A549 (cell line): Measurements from ENCODE around the gene CLCN7. TPM values are rescaled to one million over a fixed set of nuclear protein-coding genes. Genes with fewer than 3 reads are reported as not detected.

ENCODE experiments used
- ATAC-seq, 2 experiments: fragments of 200-7000 bp in 1 of 2; fragments of >200 bp in 1 of 2; cut with Nextera tagmentation in 1 of 2; cut with Tn5 transposase in 1 of 2; 3 replicates each; pipeline versions ENCODE4 v1.8.0 to v1.9.1; 2018 to 2020; ENCODE audit warnings: mild to moderate bottlenecking in 1 of 2, moderate library complexity in 1 of 2
- CTCF ChIA-PET: fragments of 300-600 bp; sonication (Branson Sonifier 250); formaldehyde crosslinking; extraction: SDS; loops from one replicate; lab custom pipeline; 2021; ENCODE audit warnings: antibody characterized with exemption, inconsistent platforms; lab: Yijun Ruan, JAX
- POLR2A ChIA-PET: fragments of 350-600 bp; formaldehyde crosslinking; extraction: SDS; loops from one replicate; lab custom pipeline; 2021; ENCODE audit warnings: antibody characterized with exemption, inconsistent platforms; lab: Yijun Ruan, JAX
- DNase-seq, 2 experiments: peaks; one replicate each; pipeline versions ENCODE4 v3.0.0 to v3.0.0-alpha.2; 2011 to 2016; ENCODE audit warnings: low read depth in 1 of 2, low spot score in 1 of 2
- FAIRE-seq: peaks from 2 replicates; lab custom pipeline; 2011; peaks lifted over from hg19 to GRCh38; lab: Jason Lieb, UNC
- H3K27ac ChIP-seq, 2 experiments: fragments of >200 bp; sonication (Bioruptor Twin); formaldehyde crosslinking; 3 replicates each; pipeline ENCODE4 v1.5.1; 2016 to 2017
- H3K4me1 ChIP-seq: fragments of >200 bp; sonication (Bioruptor Twin); formaldehyde crosslinking; 3 replicates; pipeline ENCODE4 v1.6.1; 2016
- H3K4me2 ChIP-seq: fragments of >200 bp; sonication (Bioruptor Twin); formaldehyde crosslinking; 3 replicates; pipeline ENCODE4 v1.6.1; 2016
- H3K4me3 ChIP-seq: fragments of >200 bp; sonication (Bioruptor Twin); formaldehyde crosslinking; 3 replicates; pipeline ENCODE4 v1.5.1; 2016
- H3K9me3 ChIP-seq: fragments of >200 bp; sonication (Bioruptor Twin); formaldehyde crosslinking; 3 replicates; pipeline ENCODE4 v1.6.1; 2016
- CBX8 ChIP-seq: fragments of 200-600 bp; sonication (generic); IDR thresholded peaks from 2 replicates; pipeline ENCODE4 v1.6.1; 2016
- CHD2 ChIP-seq: fragments of 150-350 bp; IDR thresholded peaks from 2 replicates; pipeline ENCODE4 v1.6.1; 2014; ENCODE audit warnings: low read length; ENCODE audit not compliant: partially characterized antibody
- E2F6 ChIP-seq: IDR thresholded peaks from 2 replicates; pipeline ENCODE4 v1.6.1; 2012; ENCODE audit warnings: low read depth, borderline replicate concordance
- ELK1 ChIP-seq: fragments of 150-350 bp; IDR thresholded peaks from 2 replicates; pipeline ENCODE4 v1.6.1; 2014; ENCODE audit warnings: low read depth, mild to moderate bottlenecking, low read length
- FOSL2 ChIP-seq, 2 experiments: fragments of 450-650 bp in 1 of 2; fragments of >200 bp in 1 of 2; sonication (Bioruptor Twin) in 1 of 2; formaldehyde crosslinking; IDR thresholded peaks; 2 replicates each; pipeline versions ENCODE4 v1.5.0 to v1.6.1; 2016 to 2020; ENCODE audit warnings: mild to moderate bottlenecking in 1 of 2, moderate library complexity in 1 of 2
- FOXS1 ChIP-seq: fragments of 250-450 bp; sonication (Bioruptor Pico); IDR thresholded peaks from 2 replicates; pipeline ENCODE4 v1.5.0; 2020; ENCODE audit warnings: mild to moderate bottlenecking, moderate library complexity
- GATA3 ChIP-seq: IDR thresholded peaks from 2 replicates; pipeline ENCODE4 v1.6.1; 2012; ENCODE audit warnings: borderline replicate concordance
- HMGXB4 ChIP-seq: fragments of 250-450 bp; sonication (Bioruptor Pico); IDR thresholded peaks from 2 replicates; pipeline ENCODE4 v1.5.0; 2021; ENCODE audit warnings: mild to moderate bottlenecking, moderate library complexity, borderline replicate concordance
- HOXA7 ChIP-seq: fragments of 250-450 bp; sonication (Bioruptor Pico); IDR thresholded peaks from 2 replicates; pipeline ENCODE4 v1.5.0; 2020; ENCODE audit warnings: mild to moderate bottlenecking, moderate library complexity
- HOXB5 ChIP-seq: fragments of 250-450 bp; sonication (Bioruptor Pico); IDR thresholded peaks from 2 replicates; pipeline ENCODE4 v1.5.0; 2020; ENCODE audit warnings: mild to moderate bottlenecking, moderate library complexity
- KDM5A ChIP-seq: fragments of 200-600 bp; sonication (generic); IDR thresholded peaks from 2 replicates; pipeline ENCODE4 v1.6.1; 2016; ENCODE audit warnings: antibody characterized with exemption, mild to moderate bottlenecking
- MAX ChIP-seq: IDR thresholded peaks from 2 replicates; pipeline ENCODE4 v1.6.1; 2012
- NPAS2 ChIP-seq: fragments of 250-450 bp; sonication (Bioruptor Pico); IDR thresholded peaks from 2 replicates; pipeline ENCODE4 v1.8.0; 2022; ENCODE audit warnings: mild to moderate bottlenecking, moderate library complexity, borderline replicate concordance
- PHF8 ChIP-seq: fragments of 200-600 bp; sonication (generic); IDR thresholded peaks from 2 replicates; pipeline ENCODE4 v1.6.1; 2016; ENCODE audit warnings: low read depth, mild to moderate bottlenecking, antibody characterized with exemption, moderate library complexity, borderline replicate concordance
- RFX5 ChIP-seq: fragments of 450-650 bp; IDR thresholded peaks from 2 replicates; pipeline ENCODE4 v1.7.1; 2014; ENCODE audit warnings: antibody characterized with exemption, mild to moderate bottlenecking, moderate library complexity
- ZC3H11A ChIP-seq: fragments of 450-650 bp; IDR thresholded peaks from 2 replicates; pipeline ENCODE4 v1.6.1; 2014; ENCODE audit warnings: antibody characterized with exemption, mild to moderate bottlenecking
- ZFP36 ChIP-seq: fragments of 450-650 bp; IDR thresholded peaks from 2 replicates; pipeline ENCODE4 v1.6.1; 2014; ENCODE audit warnings: borderline replicate concordance; ENCODE audit not compliant: partially characterized antibody
- WGBS: methylation state at CpG from one replicate; pipeline ENCODE4 v1.1.6; 2017; ENCODE audit errors: missing lambda C conversion rate; 5-methylcytosine and 5-hydroxymethylcytosine counted together
- polyA plus RNA-seq, 4 experiments: library from polyadenylated mRNA; depleted of rRNA in 3 of 4; stranded (reverse); fragments of >200 nt; fragmentation: RNase III in 1 of 4; extraction: RNeasy Plus Mini Kit Qiagen cat#74134 plus additional on column Dnase treatment in 1 of 4; gene quantifications; 2 replicates in 3 of 4; 3 replicates in 1 of 4; pipeline ENCODE4 v1.2.3, GENCODE V29; 2011 to 2017

The CLCN7 gene
- polyA plus RNA-seq, 2 of the 4 experiments (the other 2 are of a cell fraction), result 17.2 to 69.7 TPM

- ChIA-PET POLR2A (no interaction called here), CTCF (interaction anchor here (0.5 to 1.5 kb wide), 4 partner anchors 10 to 341 kb away, joined by 3 to 5 read pairs (median 4); no protein-coding TSS in a partner anchor)
- Histone ChIP-seq H3K9me3 (no peaks in the 10 kb centered on the region), H3K27ac (no peak overlapping the region), H3K4me1 (no peaks in the 10 kb centered on the region), H3K4me3 (no peak overlapping the region), H3K4me2 (no peak overlapping the region)
- WGBS, result 88% methylated on average over 9 of the region's 9 CpGs
- ATAC-seq (no peak), FAIRE-seq (no peak), DNase-seq (no peak)
- TF ChIP-seq ELK1 (no peak), ZC3H11A (no peak), MAX (no peak)
Observed at GRCh38 chr16:1398351-1398750, 76.5 kb downstream of the CLCN7 start.

- TF ChIP-seq HMGXB4 (CRISPR knock-in tag) (no peak), HOXA7 (CRISPR knock-in tag) (no peak), RFX5 (no peak), GATA3 (no peak), CHD2 (no peak), CBX8 (no peak), FOSL2 (IDR thresholded peaks at IDR 0.05) (no peak), FOSL2 (CRISPR knock-in tag; IDR thresholded peaks at IDR 0.05) (no peak), MAX (no peak), ZFP36 (no peak), PHF8 (no peak), HOXB5 (CRISPR knock-in tag) (no peak), NPAS2 (CRISPR knock-in tag) (no peak), KDM5A (no peak), FOXS1 (no peak), E2F6 (no peak)
- TF ChIP-seq, all 56 proteins: peak for 0
- H3K27ac ChIP-seq, result no peak overlapping the region
- POLR2A ChIA-PET, result no interaction called here
- no peak overlapping the region for H3K4me2 ChIP-seq
- FAIRE-seq (no peak), ATAC-seq (no peak), DNase-seq (no peak)
- 92% methylated on average over 17 of the region's 21 CpGs for WGBS
- no peaks in the 10 kb centered on the region for H3K4me1 ChIP-seq
- no peaks in the 10 kb centered on the region for H3K9me3 ChIP-seq
- no peak overlapping the region for H3K4me3 ChIP-seq
- CTCF ChIA-PET, result interaction anchor here (0.9 to 1.5 kb wide), 3 partner anchors 10 to 34 kb away, joined by 3 to 5 read pairs (median 4); no protein-coding TSS in a partner anchor
Observed at GRCh38 chr16:1397779-1398178, 77.0 kb downstream of the CLCN7 start.

- CTCF ChIA-PET, result interaction anchor here (0.8 to 1.7 kb wide), 2 partner anchors 10 to 12 kb away, joined by 4 to 6 read pairs; no protein-coding TSS in a partner anchor
- no peak for FAIRE-seq
Observed at GRCh38 chr16:1395444-1396031, 79.3 kb downstream of the CLCN7 start.

More at GRCh38 chr16:1395444-1396031, 79.3 kb downstream of the CLCN7 start:
- H3K9me3 ChIP-seq, result no peaks in the 10 kb centered on the region
- POLR2A ChIA-PET, result no interaction called here
- TF ChIP-seq HOXB5 (CRISPR knock-in tag), result no peak
- H3K4me2 ChIP-seq, result no peak overlapping the region
- no peak overlapping the region for H3K4me3 ChIP-seq
- H3K27ac ChIP-seq, result no peak overlapping the region
- WGBS, result 89% methylated on average over 22 of the region's 22 CpGs
- no peak for DNase-seq
- no peaks in the 10 kb centered on the region for H3K4me1 ChIP-seq
- ATAC-seq, result no peak

Other genes with a start within 250 kb of the CLCN7 start
- not detected in 2 replicates for gene TPSG1, start 249.8 kb downstream of the CLCN7 start, polyA plus RNA-seq (2011; rRNA removed)
- 0.08 TPM in 1 of 3 replicates, not detected in the others for gene TPSG1, start 249.8 kb downstream of the CLCN7 start, polyA plus RNA-seq (2017; fragmentation: RNase III; extraction: RNeasy Plus Mini Kit Qiagen cat#74134 plus additional on column Dnase treatment)
- gene TPSB2, start 244.8 kb downstream of the CLCN7 start, polyA plus RNA-seq (2011; rRNA removed), result not detected in 2 replicates
- not detected in 3 replicates for gene TPSB2, start 244.8 kb downstream of the CLCN7 start, polyA plus RNA-seq (2017; fragmentation: RNase III; extraction: RNeasy Plus Mini Kit Qiagen cat#74134 plus additional on column Dnase treatment)
- gene TPSAB1, start 234.3 kb downstream of the CLCN7 start, polyA plus RNA-seq (2011; rRNA removed), result not detected in 2 replicates
- not detected in 3 replicates for gene TPSAB1, start 234.3 kb downstream of the CLCN7 start, polyA plus RNA-seq (2017; fragmentation: RNase III; extraction: RNeasy Plus Mini Kit Qiagen cat#74134 plus additional on column Dnase treatment)
- gene TPSD1, start 219.0 kb downstream of the CLCN7 start, polyA plus RNA-seq (2011; rRNA removed), result not detected in 2 replicates
- gene TPSD1, start 219.0 kb downstream of the CLCN7 start, polyA plus RNA-seq (2017; fragmentation: RNase III; extraction: RNeasy Plus Mini Kit Qiagen cat#74134 plus additional on column Dnase treatment), result not detected in 3 replicates
- gene UBE2I, start 165.4 kb downstream of the CLCN7 start, polyA plus RNA-seq (2011; rRNA removed), result 131 and 170 TPM in 2 replicates
- 207 to 210 TPM (median 208 TPM) in 3 replicates for gene UBE2I, start 165.4 kb downstream of the CLCN7 start, polyA plus RNA-seq (2017; fragmentation: RNase III; extraction: RNeasy Plus Mini Kit Qiagen cat#74134 plus additional on column Dnase treatment)
- 0.31 and 0.42 TPM in 2 replicates for gene BAIAP3, start 141.4 kb downstream of the CLCN7 start, polyA plus RNA-seq (2011; rRNA removed)
- 0.26 to 0.51 TPM (median 0.32 TPM) in 3 replicates for gene BAIAP3, start 141.4 kb downstream of the CLCN7 start, polyA plus RNA-seq (2017; fragmentation: RNase III; extraction: RNeasy Plus Mini Kit Qiagen cat#74134 plus additional on column Dnase treatment)
- gene TSR3, start 123.2 kb downstream of the CLCN7 start, polyA plus RNA-seq (2011; rRNA removed), result 27.2 and 32.6 TPM in 2 replicates
- gene TSR3, start 123.2 kb downstream of the CLCN7 start, polyA plus RNA-seq (2017; fragmentation: RNase III; extraction: RNeasy Plus Mini Kit Qiagen cat#74134 plus additional on column Dnase treatment), result 50.9 to 52.3 TPM (median 51.7 TPM) in 3 replicates
- 24.2 and 25.3 TPM in 2 replicates for gene GNPTG, start 123.1 kb downstream of the CLCN7 start, polyA plus RNA-seq (2011; rRNA removed)
- 21.9 to 24.2 TPM (median 23.4 TPM) in 3 replicates for gene GNPTG, start 123.1 kb downstream of the CLCN7 start, polyA plus RNA-seq (2017; fragmentation: RNase III; extraction: RNeasy Plus Mini Kit Qiagen cat#74134 plus additional on column Dnase treatment)
- gene UNKL, start 60.3 kb downstream of the CLCN7 start, polyA plus RNA-seq (2011; rRNA removed), result 17.2 and 20.7 TPM in 2 replicates
- 37.6 to 41.2 TPM (median 38.2 TPM) in 3 replicates for gene UNKL, start 60.3 kb downstream of the CLCN7 start, polyA plus RNA-seq (2017; fragmentation: RNase III; extraction: RNeasy Plus Mini Kit Qiagen cat#74134 plus additional on column Dnase treatment)
- 33.0 and 35.4 TPM in 2 replicates for gene UQCC4, start 54.3 kb downstream of the CLCN7 start, polyA plus RNA-seq (2011; rRNA removed)
- gene UQCC4, start 54.3 kb downstream of the CLCN7 start, polyA plus RNA-seq (2017; fragmentation: RNase III; extraction: RNeasy Plus Mini Kit Qiagen cat#74134 plus additional on column Dnase treatment), result 21.5 to 23.6 TPM (median 23.0 TPM) in 3 replicates
- gene PERCC1, start 44.0 kb downstream of the CLCN7 start, polyA plus RNA-seq (2011; rRNA removed), result not detected in 2 replicates
- gene PERCC1, start 44.0 kb downstream of the CLCN7 start, polyA plus RNA-seq (2017; fragmentation: RNase III; extraction: RNeasy Plus Mini Kit Qiagen cat#74134 plus additional on column Dnase treatment), result not detected in 3 replicates
- gene CCDC154, start 30.5 kb downstream of the CLCN7 start, polyA plus RNA-seq (2011; rRNA removed), result 0.16 and 0.34 TPM in 2 replicates
- 0.49 to 0.74 TPM (median 0.70 TPM) in 3 replicates for gene CCDC154, start 30.5 kb downstream of the CLCN7 start, polyA plus RNA-seq (2017; fragmentation: RNase III; extraction: RNeasy Plus Mini Kit Qiagen cat#74134 plus additional on column Dnase treatment)
- not detected in 2 replicates for gene PTX4, start 13.9 kb upstream of the CLCN7 start, polyA plus RNA-seq (2011; rRNA removed)
- gene PTX4, start 13.9 kb upstream of the CLCN7 start, polyA plus RNA-seq (2017; fragmentation: RNase III; extraction: RNeasy Plus Mini Kit Qiagen cat#74134 plus additional on column Dnase treatment), result 0.07 TPM in 2 of 3 replicates, not detected in the other
- 9.2 and 10.6 TPM in 2 replicates for gene TELO2, start 18.3 kb upstream of the CLCN7 start, polyA plus RNA-seq (2011; rRNA removed)
- gene TELO2, start 18.3 kb upstream of the CLCN7 start, polyA plus RNA-seq (2017; fragmentation: RNase III; extraction: RNeasy Plus Mini Kit Qiagen cat#74134 plus additional on column Dnase treatment), result 30.4 to 35.0 TPM (median 34.8 TPM) in 3 replicates
- gene TMEM204, start 58.6 kb upstream of the CLCN7 start, polyA plus RNA-seq (2011; rRNA removed), result not detected in 2 replicates
- not detected in 3 replicates for gene TMEM204, start 58.6 kb upstream of the CLCN7 start, polyA plus RNA-seq (2017; fragmentation: RNase III; extraction: RNeasy Plus Mini Kit Qiagen cat#74134 plus additional on column Dnase treatment)
- 6.8 and 6.9 TPM in 2 replicates for gene IFT140, start 137.0 kb upstream of the CLCN7 start, polyA plus RNA-seq (2011; rRNA removed)
- 11.1 to 14.4 TPM (median 13.7 TPM) in 3 replicates for gene IFT140, start 137.0 kb upstream of the CLCN7 start, polyA plus RNA-seq (2017; fragmentation: RNase III; extraction: RNeasy Plus Mini Kit Qiagen cat#74134 plus additional on column Dnase treatment)
- gene CRAMP1, start 137.3 kb upstream of the CLCN7 start, polyA plus RNA-seq (2011; rRNA removed), result 6.5 and 8.6 TPM in 2 replicates
- 8.6 to 9.1 TPM (median 9.1 TPM) in 3 replicates for gene CRAMP1, start 137.3 kb upstream of the CLCN7 start, polyA plus RNA-seq (2017; fragmentation: RNase III; extraction: RNeasy Plus Mini Kit Qiagen cat#74134 plus additional on column Dnase treatment)
- 91.6 and 97.6 TPM in 2 replicates for gene JPT2, start 203.3 kb upstream of the CLCN7 start, polyA plus RNA-seq (2011; rRNA removed)
- 139 to 156 TPM (median 150 TPM) in 3 replicates for gene JPT2, start 203.3 kb upstream of the CLCN7 start, polyA plus RNA-seq (2017; fragmentation: RNase III; extraction: RNeasy Plus Mini Kit Qiagen cat#74134 plus additional on column Dnase treatment)
- 12.0 and 13.4 TPM in 2 replicates for gene MAPK8IP3, start 231.2 kb upstream of the CLCN7 start, polyA plus RNA-seq (2011; rRNA removed)
- gene MAPK8IP3, start 231.2 kb upstream of the CLCN7 start, polyA plus RNA-seq (2017; fragmentation: RNase III; extraction: RNeasy Plus Mini Kit Qiagen cat#74134 plus additional on column Dnase treatment), result 48.2 to 55.1 TPM (median 53.3 TPM) in 3 replicates